HG03060 (cell line): ENCODE results near the gene RWDD4.

Experiments
- ATAC-seq: cut with Tn5 transposase; IDR thresholded peaks from one replicate; pipeline ENCODE4 v1.9.1; 2021; ENCODE audit warnings: low read depth, moderate number of reproducible peaks; ENCODE audit not compliant: unreplicated experiment

Gene RWDD4

DNA sequence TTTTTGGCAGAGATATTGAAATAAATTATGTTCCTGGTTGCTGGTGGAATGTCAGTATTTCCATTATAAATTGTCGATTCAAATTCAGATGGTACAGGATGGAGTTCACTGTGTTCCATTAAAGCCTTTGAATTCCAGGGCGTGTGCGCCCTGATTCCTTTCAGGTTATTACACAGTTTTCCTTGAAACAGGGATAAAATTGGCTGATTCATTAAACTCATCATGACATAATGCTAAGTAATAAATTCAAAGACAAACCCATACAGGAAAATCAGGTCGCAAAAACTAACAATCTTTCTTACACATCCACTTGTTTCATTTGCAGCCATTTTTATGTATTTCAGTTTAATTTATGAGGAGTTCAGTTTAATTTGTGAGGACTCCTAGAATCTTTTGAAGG is 51.1 kb downstream of the RWDD4 start:
- ATAC-seq, result no peak

DNA sequence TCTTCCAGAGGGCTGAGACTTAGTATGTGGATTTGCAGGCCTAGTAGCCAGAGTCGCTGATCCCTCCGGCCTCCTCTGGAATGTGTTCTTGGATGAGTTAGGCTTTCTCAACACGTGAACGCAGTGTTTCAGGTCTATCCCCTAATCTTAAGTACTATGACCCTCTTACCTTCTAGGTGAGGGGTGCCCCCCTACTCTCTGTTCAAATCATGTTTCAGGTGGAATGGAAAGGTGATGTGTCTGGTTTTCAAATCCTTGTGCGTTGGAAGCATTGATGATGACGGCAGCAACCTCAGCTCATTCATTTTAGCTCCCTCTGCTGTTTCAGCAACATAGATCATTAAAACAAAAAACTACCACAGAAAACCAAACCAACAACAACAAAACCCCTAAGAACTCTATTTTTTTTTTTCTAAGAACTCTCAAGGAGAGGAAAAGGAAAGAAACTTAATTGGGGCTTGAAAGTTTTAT is 56.4 kb downstream of the RWDD4 start:
- no peak for ATAC-seq

DNA sequence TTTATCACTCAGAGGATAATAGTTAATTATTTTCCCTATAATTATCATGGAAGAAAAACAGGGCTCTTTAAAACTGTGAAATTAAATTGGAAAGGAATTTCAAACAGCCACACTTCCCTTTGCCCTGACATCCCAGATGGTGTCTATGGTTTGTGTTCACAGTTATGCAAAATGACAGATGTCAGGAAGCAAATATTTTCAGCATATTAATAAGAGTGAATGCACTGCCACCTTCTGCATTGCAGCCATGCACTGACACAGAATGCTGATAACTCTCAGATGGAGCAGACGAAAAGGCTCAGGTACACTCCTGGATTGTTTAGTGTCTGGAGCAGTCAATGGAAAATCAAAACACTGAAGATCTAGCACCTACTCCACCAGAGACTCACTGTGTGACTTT is 57.6 kb downstream of the RWDD4 start:
- ATAC-seq, result no peak

DNA sequence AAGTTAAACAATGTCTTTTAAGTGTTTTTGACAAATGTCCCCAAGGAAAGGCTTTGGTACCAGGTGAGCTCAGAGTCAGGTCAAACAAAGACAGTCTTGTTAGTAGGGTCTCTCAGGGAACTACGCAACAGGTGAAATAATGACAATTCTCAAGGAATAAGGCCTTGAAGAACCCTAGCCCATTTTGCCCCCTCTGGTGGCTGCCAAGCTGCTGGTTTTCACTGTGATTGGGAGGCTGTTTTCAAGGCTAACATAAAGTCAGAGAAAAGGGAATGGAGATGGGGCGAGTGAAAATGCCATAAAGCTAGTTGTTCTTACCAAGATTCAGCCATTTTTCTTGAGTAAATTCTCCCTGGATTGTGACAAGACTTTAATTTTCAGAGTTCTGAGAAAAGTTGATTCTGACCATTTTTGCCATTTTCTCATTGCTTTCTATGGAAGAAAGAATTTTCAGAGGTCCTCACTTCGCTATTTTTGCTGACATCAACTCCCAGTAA is 58.7 kb downstream of the RWDD4 start:
- ATAC-seq, result no peak

DNA sequence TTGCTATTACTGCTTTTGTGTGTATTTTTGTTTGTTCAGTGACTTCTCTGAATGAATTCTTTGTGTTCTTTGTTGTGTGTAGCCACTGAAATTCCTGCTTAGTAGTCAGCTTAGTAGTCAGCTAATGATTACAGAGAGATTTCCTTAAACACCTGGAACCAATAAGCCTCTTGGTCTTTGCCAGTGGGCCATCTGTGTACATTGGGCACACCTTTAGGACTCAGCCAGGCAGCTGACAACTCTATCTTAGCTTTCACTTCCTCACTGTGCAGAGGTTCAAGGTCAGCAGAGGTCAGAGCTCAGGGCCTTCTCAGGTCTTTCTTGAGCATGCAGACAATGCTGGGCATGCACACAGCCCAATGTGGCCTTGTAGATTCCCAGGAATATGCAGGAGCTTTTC is 59.3 kb downstream of the RWDD4 start:
- ATAC-seq, result peak; percentile 79

DNA sequence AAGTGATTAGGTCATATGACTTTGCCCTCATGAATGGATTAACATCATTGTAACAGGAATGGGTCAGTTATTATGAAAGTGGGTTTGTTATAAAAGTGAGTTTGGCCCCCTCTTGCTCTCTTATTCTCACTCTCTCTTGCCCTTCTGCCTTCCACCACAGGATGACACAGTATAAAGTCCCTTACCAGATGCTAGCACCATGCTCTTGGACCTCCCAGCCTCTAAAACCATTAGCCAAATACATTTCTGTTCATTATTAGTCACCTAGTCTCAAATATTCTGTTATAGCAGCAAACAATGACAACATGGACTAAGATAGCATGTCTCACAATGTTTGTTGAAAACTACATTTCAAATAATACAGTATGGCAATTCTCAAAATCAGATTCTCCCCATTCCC is 59.7 kb downstream of the RWDD4 start:
- peak; percentile 19 for ATAC-seq

DNA sequence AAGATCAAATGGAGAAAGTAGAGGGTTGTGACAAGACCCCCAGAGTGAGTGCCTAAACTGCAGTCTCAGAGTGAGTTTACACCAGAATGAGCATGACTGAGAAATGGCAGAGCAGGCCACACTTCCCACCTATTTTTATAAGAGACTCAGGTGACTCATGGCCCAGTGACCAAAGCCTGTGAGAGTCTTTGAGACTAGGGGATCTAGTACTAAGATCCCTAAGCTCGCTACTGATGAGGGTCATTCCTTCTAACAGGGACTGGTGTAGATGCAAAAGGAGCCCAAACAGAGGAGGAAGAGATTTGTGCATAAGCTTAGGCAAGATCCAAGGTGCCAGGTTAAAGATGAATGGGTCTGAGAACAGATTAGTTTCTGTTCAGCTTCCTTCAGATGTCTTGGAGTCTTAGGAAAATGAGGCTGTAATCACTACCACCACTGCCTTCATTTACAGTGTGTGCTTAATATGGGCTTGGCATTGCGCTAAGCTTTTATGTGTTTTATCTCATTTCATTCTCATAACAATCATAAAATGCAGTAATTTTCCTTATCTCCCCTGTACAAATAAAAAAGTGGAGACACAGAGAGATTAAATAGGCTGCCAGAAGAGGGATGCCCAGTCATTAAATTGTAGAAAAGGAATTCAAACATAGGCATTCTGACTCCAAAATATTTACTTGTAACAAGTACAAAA is 62.8 kb downstream of the RWDD4 start:
- no peak for ATAC-seq

DNA sequence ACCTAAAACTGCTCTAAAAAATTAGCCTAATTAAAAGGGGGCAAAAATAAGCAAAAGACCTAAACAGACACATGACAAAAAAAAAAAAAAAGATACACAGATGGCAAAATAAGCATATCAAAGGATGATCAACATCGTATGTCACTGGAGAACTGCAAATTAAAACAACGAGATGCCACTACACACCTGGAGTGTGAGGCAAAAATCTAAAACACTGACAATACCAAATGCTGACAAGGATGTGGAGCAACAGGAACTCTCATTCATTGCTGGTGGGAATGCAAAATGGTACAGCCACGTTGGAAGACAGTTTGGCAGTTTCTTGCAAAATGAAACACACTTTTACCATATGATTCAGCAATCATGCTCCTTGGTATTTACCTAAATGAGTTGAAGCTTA is 64.2 kb downstream of the RWDD4 start:
- no peak for ATAC-seq

DNA sequence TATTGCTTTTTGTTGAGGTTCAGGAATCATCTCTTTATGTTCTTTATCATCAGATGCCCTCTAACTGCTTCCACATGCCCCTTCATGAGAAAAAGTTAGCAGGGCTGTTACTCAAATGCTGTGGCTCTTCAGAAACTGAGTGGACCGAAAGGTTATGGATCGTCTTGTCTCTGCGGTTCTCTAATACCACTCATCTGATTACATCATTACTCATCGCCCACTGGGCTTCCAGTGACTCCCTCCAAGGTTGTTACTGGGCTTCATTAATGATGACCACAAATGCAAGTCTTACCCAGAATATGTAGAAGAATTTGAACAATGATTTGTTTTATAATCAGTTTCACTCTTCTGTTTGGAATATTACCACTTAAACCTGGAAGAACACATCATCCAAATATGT is 67.7 kb downstream of the RWDD4 start:
- ATAC-seq, result no peak
